HG03045 (cell line): ENCODE data around the gene SRGAP1.
"Not testable (repeated sequence)": the region's sequence is repeated elsewhere in the genome, so short reads cannot be mapped to it uniquely, and the experiment has no call there.

ENCODE experiments used
- ATAC-seq: cut with Tn5 transposase; IDR thresholded peaks from one replicate; pipeline ENCODE4 v1.9.1; 2021; ENCODE audit warnings: mild to moderate bottlenecking, moderate library complexity; ENCODE audit not compliant: unreplicated experiment

The SRGAP1 gene

DNA sequence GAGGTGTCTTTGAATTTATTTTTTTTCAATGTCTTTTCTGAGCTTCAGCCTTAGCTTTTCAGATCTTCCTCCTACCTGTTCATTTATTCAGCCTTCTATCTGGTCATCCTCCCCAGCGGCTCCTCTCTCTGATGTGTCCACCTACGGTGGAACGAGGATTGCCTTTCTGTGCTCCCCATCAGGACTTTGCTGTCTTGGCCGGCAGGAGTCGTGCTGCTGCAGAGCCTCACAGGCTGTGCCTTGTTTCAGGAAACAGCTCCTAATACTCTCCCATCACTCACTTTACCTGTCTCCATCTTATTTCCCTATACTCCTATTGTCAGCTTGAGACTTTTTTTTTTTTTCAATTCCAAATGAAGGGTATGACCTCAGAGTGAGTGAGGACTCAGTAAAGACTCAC is 300.7 kb downstream of the SRGAP1 start:
- no peak for ATAC-seq

- no peak for ATAC-seq
Observed at GRCh38 chr12:64147011-64147631, 302.6 kb downstream of the SRGAP1 start.

GRCh38 chr12:64147875-64148274 is 303.4 kb downstream of the SRGAP1 start:
- no peak for ATAC-seq

- ATAC-seq = no peak
Observed at GRCh38 chr12:64154677-64155076, 310.2 kb downstream of the SRGAP1 start.

GRCh38 chr12:64157110-64157509 is 312.6 kb downstream of the SRGAP1 start:
- no peak for ATAC-seq

- ATAC-seq = no peak
Observed at GRCh38 chr12:64160021-64160710, 315.7 kb downstream of the SRGAP1 start.

DNA sequence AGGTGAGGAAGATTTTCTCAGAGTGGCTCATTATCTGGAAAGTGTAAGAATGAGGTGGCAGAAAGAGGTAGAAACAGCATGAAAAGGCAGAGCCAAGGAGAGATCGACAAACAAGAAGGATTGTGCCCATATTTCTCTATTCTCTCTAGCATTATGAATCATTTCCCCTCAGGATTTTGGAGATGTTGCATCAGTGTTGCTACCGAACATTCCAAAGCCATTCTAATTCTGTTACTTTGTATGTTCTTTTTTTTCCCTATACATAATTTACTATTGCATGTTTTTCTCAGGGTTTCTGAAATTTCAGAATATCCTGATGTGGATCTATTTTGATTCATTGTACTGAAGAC is 316.2 kb downstream of the SRGAP1 start:
- no peak for ATAC-seq

- ATAC-seq = not testable (repeated sequence)
Observed at GRCh38 chr12:64166606-64167005, 322.1 kb downstream of the SRGAP1 start.

GRCh38 chr12:64167041-64167440 is 322.5 kb downstream of the SRGAP1 start:
- ATAC-seq = not testable (repeated sequence)

- ATAC-seq = no peak
Observed at GRCh38 chr12:64170024-64170423, 325.5 kb downstream of the SRGAP1 start.

GRCh38 chr12:64170730-64171129 is 326.2 kb downstream of the SRGAP1 start:
- ATAC-seq = no peak

GRCh38 chr12:64171715-64172114 is 327.2 kb downstream of the SRGAP1 start:
- ATAC-seq = no peak

DNA sequence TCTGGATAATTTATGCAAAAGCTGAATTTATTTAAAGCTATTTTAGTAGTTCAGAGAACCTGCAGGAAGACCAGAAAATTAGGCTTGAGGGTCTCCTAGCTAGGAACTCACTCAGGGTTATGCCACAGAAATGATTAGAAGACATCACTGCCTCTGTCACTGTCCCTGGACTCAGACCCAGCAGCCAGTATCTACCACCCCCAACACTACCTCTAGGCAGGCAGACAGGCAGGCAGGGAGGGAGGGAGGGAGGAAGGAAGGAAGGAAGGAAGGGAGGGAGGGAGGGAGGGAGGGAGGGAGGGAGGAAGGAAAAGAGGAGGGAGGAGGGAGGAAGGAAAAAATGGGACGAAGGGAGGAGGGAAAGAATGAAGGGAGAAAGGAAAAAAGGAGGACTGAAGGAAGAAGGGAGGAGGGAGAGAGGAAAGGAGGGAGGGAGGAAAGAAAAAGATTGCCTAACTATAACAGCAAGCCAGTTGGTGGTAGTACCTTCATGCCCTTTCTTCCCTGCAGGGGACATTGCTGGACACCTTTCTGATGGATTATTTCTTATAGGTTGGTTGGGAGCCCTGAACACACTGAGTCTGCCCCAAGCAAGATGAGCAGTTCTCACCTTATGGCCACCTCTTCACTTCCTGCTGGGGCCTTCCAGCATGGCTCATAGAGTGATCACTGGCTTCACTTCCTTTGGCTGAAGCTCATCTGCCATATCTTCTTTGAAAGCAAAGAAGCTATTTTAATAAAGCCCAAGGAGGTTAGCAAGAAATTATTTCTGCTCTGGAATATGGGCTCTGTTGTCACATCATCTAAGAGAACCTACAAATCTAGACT is 327.9 kb downstream of the SRGAP1 start:
- no peak for ATAC-seq

DNA sequence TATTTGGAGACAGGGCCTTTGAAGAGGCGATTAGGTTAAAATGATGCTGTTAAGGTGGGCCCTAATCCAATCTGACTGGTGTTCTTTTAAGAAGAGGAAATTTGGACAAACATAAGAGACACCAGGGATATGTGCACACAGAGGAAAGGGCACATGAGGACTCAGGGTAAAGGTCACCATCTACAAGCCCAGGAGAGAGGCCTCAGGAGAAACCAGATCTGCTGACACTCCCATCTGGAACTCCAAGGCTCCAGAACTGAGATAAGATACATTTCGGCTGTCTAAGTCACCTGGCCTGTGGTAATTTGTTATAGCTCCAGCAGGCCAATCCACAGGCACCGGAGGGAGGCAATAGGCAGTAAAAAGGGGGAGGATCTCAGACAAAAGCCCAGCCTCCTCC is 329.0 kb downstream of the SRGAP1 start:
- no peak for ATAC-seq

DNA sequence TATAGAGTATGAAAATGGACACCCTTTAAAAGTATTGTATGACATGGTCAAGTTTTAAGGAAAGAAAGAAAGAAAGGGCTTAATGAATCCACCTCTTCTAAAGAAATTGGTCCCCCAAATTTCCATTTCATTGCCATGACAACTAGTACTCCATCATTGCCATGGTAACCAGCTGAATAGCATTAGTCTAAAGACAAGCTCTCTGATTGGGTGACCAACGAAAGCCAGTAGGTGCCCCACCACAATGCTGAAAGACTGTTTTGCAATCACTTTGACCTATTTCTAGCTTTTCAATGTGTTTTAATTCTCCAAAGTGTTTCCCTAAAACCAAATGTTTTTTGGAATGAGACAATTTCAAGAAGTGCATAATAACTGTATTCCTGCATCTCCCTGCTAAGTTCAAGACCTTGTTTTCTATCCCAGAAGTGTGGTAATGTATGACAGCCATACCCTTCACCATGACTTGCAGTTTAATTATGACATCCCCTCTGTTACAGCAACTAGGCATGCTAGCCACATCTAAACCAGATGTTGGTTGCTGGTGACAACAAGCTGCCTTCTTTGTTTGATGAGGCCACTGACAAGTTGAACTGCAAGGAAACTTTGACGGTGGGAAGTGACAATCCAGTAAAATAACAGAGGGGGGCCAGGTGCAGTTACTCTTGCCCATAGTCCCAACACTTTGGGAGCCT is 330.9 kb downstream of the SRGAP1 start:
- ATAC-seq = no peak

DNA sequence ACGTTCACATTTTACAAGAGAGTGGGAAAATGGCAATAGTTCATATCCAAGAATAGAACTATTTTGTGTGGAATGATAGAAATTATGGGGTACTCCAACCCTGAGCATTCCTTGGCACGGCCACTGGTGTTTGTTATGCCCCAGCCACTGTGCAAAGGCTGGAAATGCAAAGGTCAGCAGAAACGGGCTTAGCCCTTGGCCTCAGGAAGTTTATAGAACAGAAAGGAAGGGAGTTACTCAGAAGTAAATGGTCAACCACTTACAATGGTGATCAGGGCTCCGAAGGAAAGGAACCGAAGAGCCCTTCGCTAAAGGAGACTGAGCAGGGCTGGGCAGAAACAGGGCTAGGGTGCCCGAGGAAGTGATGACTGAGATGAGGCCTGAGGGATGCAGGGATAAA is 332.5 kb downstream of the SRGAP1 start:
- no peak for ATAC-seq

GRCh38 chr12:64178122-64178521 is 333.6 kb downstream of the SRGAP1 start:
- no peak for ATAC-seq

GRCh38 chr12:64180951-64181350 is 336.5 kb downstream of the SRGAP1 start:
- no peak for ATAC-seq

GRCh38 chr12:64181430-64182291 is 337.2 kb downstream of the SRGAP1 start:
- no peak for ATAC-seq

- ATAC-seq = no peak
Observed at GRCh38 chr12:64184216-64184615, 339.7 kb downstream of the SRGAP1 start.
